HG02884 (cell line): Measurements from ENCODE around the gene CEACAM16.

Experiments used
- ATAC-seq: cut with Tn5 transposase; IDR thresholded peaks from one replicate; pipeline ENCODE4 v1.9.1; 2021; ENCODE audit warnings: mild to moderate bottlenecking, moderate library complexity; ENCODE audit not compliant: unreplicated experiment

Gene CEACAM16

DNA sequence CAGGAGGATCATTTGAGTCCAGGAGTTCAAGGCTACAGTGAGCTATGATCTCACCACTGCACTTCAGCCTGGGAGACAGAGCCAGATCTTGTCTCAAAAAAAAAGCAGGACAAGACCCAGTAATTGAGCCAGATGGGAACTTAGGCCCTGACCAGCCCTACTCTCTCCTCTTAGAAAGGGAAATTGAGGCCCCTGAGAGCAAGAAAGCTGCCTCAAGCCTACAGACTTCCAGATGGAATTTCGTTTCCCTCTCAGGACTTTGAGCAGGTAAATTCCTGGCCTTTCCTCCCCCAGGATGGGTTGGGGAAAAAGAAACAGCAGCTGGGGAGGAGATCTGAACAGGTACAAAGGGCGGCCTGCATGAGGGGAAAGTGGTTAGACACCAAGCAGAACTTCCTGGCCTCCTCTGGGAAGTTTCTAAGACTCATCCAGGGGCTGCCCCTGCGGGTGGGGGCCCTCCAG lies 46.0 kb downstream of the CEACAM16 start:
- ATAC-seq, result no peak

GRCh38 chr19:44745341-44745831 lies 46.4 kb downstream of the CEACAM16 start:
- ATAC-seq, result no peak

- no peak for ATAC-seq
Observed at GRCh38 chr19:44745887-44746600, 47.1 kb downstream of the CEACAM16 start.

DNA sequence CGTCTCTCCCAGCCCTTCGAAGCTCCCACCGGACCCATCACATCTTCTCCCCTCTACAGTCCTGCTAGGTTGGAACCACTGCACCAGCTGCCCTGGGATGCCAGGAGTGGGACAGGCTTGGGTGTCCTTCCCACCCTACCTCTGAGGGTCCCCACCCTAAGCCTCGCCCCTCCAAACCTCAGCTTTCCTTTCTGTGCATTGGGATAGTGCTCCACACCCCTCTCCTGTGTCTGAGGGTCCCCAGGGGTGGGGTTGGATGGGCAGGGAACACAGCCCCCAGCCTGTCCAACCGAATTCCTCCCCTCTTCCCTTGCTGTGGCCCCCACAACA lies 47.6 kb downstream of the CEACAM16 start:
- no peak for ATAC-seq

DNA sequence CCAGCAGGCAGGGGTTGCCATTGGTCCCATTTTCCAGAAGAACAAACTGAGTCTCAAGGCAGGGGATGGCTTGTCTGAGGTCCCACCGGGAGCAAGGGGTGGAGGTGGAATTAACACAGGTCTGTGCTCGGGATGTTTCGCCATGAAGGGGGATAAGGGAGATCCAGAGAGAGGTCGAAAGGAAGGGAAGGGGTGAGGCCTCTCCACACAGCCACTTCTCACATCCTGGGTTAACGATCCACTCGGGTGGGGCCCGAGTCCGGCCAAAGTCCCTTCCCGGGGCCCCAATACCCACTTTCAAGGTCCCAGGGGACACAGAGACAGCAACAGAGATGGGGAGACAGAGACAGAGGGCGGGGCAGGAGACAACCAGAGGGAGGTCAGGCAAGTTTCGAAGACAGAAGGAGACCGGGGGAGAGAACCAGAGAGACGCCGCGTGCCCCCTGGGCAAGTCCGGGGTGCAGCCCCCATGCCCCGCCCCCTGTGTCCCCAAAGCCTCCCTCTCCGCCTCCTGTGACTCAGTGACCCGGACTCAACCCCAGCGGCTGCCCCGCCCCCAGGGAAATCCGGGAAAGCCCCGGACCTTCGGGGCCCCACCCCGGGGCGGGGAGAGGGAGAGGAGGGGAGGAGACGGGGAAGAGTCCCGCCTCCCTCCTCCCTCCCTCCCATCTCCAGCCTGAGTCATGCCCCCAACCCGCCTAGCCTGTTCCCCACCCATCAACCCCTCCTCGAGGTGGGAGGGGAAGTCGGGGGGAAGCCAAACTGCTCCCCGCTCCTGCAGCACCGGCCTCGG lies 48.2 kb downstream of the CEACAM16 start:
- ATAC-seq, result no peak

GRCh38 chr19:44747739-44748425 lies 48.9 kb downstream of the CEACAM16 start:
- no peak for ATAC-seq

GRCh38 chr19:44748426-44749254 lies 49.7 kb downstream of the CEACAM16 start, which contains the start of gene BCL3:
Gene BCL3, plus strand, starts transcription at chr19:44748708. Its CDS starts 83 bp downstream, at chr19:44748791.
- no peak for ATAC-seq

GRCh38 chr19:44749292-44749691 lies 50.3 kb downstream of the CEACAM16 start:
- no peak for ATAC-seq

- no peak for ATAC-seq
Observed at GRCh38 chr19:44749994-44750393, 51.0 kb downstream of the CEACAM16 start.

DNA sequence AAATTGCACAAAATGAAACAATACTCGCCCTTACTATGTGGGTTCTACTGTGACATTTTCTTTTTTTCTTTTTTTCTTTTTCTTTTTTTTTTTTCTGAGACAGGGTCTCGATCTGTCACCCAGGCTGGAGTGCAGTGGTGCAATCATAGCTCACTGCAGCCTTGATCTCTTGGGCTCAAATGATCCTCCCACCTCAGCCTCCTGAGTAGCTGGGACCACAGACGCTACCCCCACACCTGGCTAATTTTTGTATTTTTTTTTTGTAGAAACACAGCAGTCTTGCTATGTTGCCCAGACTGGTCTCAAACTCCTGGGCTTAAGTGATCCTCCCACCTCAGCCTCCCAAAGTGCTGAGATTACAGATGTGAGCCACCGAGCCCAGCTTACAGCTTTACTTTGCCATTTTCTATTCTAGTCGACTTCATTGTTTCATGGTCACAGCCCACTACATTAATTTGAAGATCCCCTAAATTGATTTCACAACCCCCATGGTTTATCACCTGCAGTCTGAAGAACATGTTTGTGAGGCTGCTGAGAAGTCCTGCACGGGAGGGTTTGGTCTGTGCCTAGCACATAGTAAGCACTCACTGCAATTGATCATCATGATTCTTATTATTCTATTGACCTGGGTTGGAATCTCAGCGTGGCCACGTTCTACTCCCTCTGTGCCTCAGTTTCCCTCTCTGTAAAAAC lies 53.3 kb downstream of the CEACAM16 start:
- ATAC-seq, result no peak

DNA sequence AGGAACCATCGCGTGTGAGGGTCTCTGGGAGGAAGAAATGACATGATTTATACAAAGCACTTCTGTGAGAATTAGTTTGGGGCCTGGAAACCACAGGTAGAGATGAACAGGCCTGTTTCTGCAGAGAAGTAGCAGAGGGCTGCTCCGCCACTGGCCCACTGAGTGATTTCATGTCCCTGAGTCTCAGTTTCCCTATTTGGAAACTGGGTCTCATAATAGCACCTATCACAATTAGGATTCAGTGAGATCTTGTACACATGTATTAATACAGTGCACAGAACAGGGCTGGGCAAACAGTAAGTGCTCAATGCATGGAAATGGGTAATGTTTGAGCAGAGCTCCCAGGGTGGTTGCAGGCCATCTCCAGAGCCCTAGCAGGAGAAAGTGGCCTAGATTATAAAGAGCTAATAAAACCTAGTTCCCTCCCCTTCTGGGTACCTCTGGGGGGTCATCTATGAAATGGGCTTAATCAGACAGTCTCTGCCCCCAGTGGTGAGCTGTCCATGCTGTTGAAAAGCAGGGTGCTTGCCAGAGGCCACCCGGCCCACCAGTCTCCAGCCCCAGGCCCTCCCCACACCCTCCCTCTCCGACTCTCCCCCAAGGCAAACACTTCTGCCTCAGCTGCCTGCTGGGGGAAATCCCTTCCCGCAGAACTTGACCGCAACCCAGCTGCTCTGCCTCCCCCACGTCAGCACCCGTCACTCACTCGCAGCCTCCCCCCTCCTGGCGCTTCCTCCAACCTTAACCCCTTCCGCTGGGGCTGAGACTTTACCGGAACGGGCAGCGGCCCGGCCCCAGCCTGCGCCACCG lies 54.1 kb downstream of the CEACAM16 start:
- ATAC-seq, result peak; percentile 71

DNA sequence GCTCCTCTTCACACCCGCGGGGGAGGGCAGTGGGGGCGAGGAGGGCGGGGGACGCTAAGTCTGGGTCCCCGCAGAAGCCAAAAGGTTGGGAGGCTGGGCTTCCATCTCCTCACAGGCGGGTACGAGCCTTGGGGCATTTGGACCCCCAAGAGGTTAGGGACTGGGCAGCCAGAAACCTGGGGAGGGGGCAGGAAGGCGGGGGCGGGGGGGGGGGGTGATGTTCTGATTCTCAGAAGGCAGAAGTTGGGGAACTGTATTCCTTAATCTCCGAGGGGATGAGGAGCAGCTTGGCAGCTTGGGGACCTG lies 54.6 kb downstream of the CEACAM16 start:
- ATAC-seq, result no peak

- ATAC-seq, result no peak
Observed at GRCh38 chr19:44753932-44754749, 55.2 kb downstream of the CEACAM16 start.

DNA sequence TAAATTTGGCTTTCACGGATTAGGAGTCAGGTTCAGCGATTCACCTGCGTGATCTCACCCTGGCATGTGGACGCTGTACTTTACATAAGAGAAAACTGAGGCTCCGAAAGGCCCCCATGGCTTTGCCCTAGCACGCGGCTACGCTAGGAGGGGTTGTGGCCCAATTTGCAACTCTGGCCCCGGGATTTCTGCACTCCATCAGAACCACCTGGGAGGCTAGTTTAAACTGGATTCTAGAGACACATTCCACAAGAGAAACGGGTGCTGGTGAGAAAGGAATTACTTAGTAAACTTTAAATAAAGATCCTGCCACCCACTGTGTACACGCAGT lies 55.8 kb downstream of the CEACAM16 start:
- ATAC-seq, result no peak

GRCh38 chr19:44755219-44755618 lies 56.3 kb downstream of the CEACAM16 start:
- ATAC-seq, result no peak

- ATAC-seq, result no peak
Observed at GRCh38 chr19:44756089-44756562, 57.2 kb downstream of the CEACAM16 start.

DNA sequence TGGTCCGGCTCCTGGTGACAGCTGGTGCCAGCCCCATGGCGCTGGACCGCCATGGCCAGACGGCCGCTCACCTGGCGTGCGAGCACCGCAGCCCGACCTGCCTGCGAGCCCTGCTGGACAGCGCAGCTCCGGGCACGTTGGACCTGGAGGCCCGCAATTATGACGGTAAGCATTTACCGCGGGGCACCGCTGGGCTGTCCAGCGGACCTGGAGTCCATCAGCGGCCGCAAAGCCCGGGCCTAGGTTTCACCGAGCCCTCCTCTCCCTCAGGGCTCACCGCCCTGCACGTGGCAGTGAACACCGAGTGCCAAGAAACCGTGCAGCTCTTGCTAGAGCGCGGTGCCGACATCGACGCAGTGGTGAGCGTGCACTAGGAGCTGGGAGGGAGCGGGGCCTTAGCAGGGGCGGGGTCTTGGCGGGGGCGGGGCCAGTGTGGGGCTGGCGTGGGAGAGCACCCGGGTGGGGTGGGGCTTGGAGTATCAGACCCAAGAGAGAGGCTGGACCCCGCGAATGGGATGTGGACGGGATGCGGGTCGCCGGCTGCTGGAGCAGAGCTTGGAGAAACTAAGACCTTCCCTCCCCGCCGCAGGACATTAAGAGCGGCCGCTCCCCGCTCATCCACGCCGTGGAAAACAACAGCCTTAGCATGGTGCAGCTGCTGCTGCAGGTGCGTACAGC lies 58.2 kb downstream of the CEACAM16 start:
- ATAC-seq, result no peak
